HepG2 (cell line): ENCODE results near the gene PIK3CD. TPM values are rescaled to one million over a fixed set of nuclear protein-coding genes. Genes with fewer than 3 reads are reported as not detected.

Source experiments
- AHDC1 ChIP-seq: sonication (generic); formaldehyde crosslinking; IDR thresholded peaks from 2 replicates; pipeline ENCODE4 v1.5.1; 2020; ENCODE audit warnings: mild to moderate bottlenecking, missing genetic modification reagents, borderline replicate concordance
- EEA1 ChIP-seq: sonication (generic); formaldehyde crosslinking; IDR thresholded peaks from 2 replicates; pipeline ENCODE4 v1.5.1; 2020; ENCODE audit warnings: mild to moderate bottlenecking, missing genetic modification reagents, borderline replicate concordance
- ETV5 ChIP-seq: IDR thresholded peaks from 2 replicates; pipeline ENCODE4 v1.6.1; 2018; ENCODE audit warnings: missing biosample characterization, missing genetic modification reagents, inconsistent platforms, borderline replicate concordance
- FOXA1 ChIP-seq, 2 experiments: fragments of 450-650 bp in 1 of 2; sonication (generic) in 1 of 2; formaldehyde crosslinking in 1 of 2; IDR thresholded peaks; 2 replicates each; pipeline versions ENCODE4 v1.4.0 to v1.6.1; 2016 to 2020; ENCODE audit warnings: missing genetic modification reagents in 1 of 2
- FOXC1 ChIP-seq: sonication (generic); formaldehyde crosslinking; IDR thresholded peaks from 2 replicates; pipeline ENCODE4 v1.8.0; 2022; ENCODE audit warnings: mild to moderate bottlenecking, missing genetic modification reagents, borderline replicate concordance
- HNF1A ChIP-seq, 2 experiments: sonication (generic) in 1 of 2; formaldehyde crosslinking in 1 of 2; IDR thresholded peaks; 2 replicates each; pipeline versions ENCODE4 v1.4.0 to v1.6.1; 2016 to 2020; ENCODE audit warnings: borderline replicate concordance in 1 of 2, low read depth in 1 of 2, mild to moderate bottlenecking in 1 of 2, missing genetic modification reagents in 1 of 2
- RBFOX2 ChIP-seq: fragments of 200-400 bp; formaldehyde crosslinking; IDR thresholded peaks from 2 replicates; pipeline ENCODE4 v1.6.1; 2017; ENCODE audit warnings: low read depth, mild to moderate bottlenecking, low read length
- SETDB1 ChIP-seq: sonication (generic); formaldehyde crosslinking; IDR thresholded peaks from 2 replicates; pipeline ENCODE4 v1.5.1; 2020; ENCODE audit warnings: missing genetic modification reagents, mild to moderate bottlenecking, borderline replicate concordance
- USF2 ChIP-seq, 2 experiments: sonication (generic) in 1 of 2; formaldehyde crosslinking in 1 of 2; IDR thresholded peaks; 2 replicates each; pipeline versions ENCODE4 v1.5.1 to v1.6.1; 2011 to 2020; ENCODE audit warnings: borderline replicate concordance in 1 of 2, low read depth in 1 of 2, low read length in 1 of 2, mild to moderate bottlenecking in 1 of 2, missing genetic modification reagents in 1 of 2, moderate library complexity in 1 of 2
- ZNF317 ChIP-seq: sonication (generic); formaldehyde crosslinking; IDR thresholded peaks from 2 replicates; pipeline ENCODE4 v1.5.0; 2020; ENCODE audit warnings: mild to moderate bottlenecking, missing genetic modification reagents
- ZNF891 ChIP-seq: sonication (generic); formaldehyde crosslinking; IDR thresholded peaks from 2 replicates; pipeline ENCODE4 v1.5.0; 2020; ENCODE audit warnings: mild to moderate bottlenecking, missing genetic modification reagents
- ZSCAN5A ChIP-seq: sonication (generic); formaldehyde crosslinking; IDR thresholded peaks from 2 replicates; pipeline ENCODE4 v1.8.0; 2022; ENCODE audit warnings: mild to moderate bottlenecking, missing genetic modification reagents, borderline replicate concordance
- polyA plus RNA-seq, 8 experiments: library from polyadenylated mRNA; depleted of rRNA in 3 of 8; stranded (reverse) in 7 of 8; unstranded in 1 of 8; fragments of >200 nt; fragmentation: Illumina TruSeq in 4 of 8; extraction: Trizol in 4 of 8; gene quantifications; 2 replicates each; pipeline versions ENCODE4 v1.2.1 to v1.2.3, GENCODE V29; 2011 to 2016; ENCODE audit warnings: low read depth in 4 of 8, missing spikeins in 1 of 8, mixed read lengths in 1 of 8; ENCODE audit not compliant: insufficient read depth in 1 of 8
- total RNA-seq, 5 experiments: library from RNA; depleted of rRNA; stranded (reverse); fragments of >200 nt; fragmentation: Illumina TruSeq; extraction: Trizol; gene quantifications; 2 replicates each; pipeline ENCODE4 v1.2.3, GENCODE V29; 2016; ENCODE audit warnings: low read depth in 1 of 5

Gene PIK3CD
- total and polyA plus RNA-seq, 2 of the 13 experiments (the other 11 are each of a cell fraction or from before 2014, with no cell fraction given), result 7.1 to 10.0 TPM

GRCh38 chr1:9687120-9687873 lies 35.8 kb downstream of the PIK3CD start (continued):
- TF ChIP-seq HNF1A (IDR thresholded peaks at IDR 0.05; ENCODE audit: low read depth) (no peak), HNF1A (CRISPR knock-in tag; IDR thresholded peaks at IDR 0.05; ENCODE audit: borderline replicate concordance) (no peak), ZNF317 (no peak), ZNF891 (CRISPR knock-in tag) (peak; percentile 35; the same call in 1 of the 2 replicates), FOXC1 (CRISPR knock-in tag) (0 out of 2 replicates have a peak, but pooled peaks have one; percentile 7), ZSCAN5A (CRISPR knock-in tag) (no peak), SETDB1 (CRISPR knock-in tag) (no peak), EEA1 (no peak), AHDC1 (CRISPR knock-in tag) (no peak), ETV5 (peak; percentile 85), RBFOX2 (peak; percentile 55), USF2 (IDR thresholded peaks at IDR 0.05; ENCODE audit: low read depth, low read length) (no peak), USF2 (CRISPR knock-in tag; IDR thresholded peaks at IDR 0.05; ENCODE audit: borderline replicate concordance) (no peak), FOXA1 (IDR thresholded peaks at IDR 0.05) (no peak), FOXA1 (CRISPR knock-in tag; IDR thresholded peaks at IDR 0.05) (no peak)
